ENCODE data around the gene SLC10A1. TPM values are rescaled to one million over a fixed set of nuclear protein-coding genes. Genes with fewer than 3 reads are reported as not detected.
"Not testable (repeated sequence)": the region's sequence is repeated elsewhere in the genome, so short reads cannot be mapped to it uniquely, and the experiment has no call there.

SLC10A1 gene
- total and polyA plus RNA-seq, 7 donors = not detected

DNA sequence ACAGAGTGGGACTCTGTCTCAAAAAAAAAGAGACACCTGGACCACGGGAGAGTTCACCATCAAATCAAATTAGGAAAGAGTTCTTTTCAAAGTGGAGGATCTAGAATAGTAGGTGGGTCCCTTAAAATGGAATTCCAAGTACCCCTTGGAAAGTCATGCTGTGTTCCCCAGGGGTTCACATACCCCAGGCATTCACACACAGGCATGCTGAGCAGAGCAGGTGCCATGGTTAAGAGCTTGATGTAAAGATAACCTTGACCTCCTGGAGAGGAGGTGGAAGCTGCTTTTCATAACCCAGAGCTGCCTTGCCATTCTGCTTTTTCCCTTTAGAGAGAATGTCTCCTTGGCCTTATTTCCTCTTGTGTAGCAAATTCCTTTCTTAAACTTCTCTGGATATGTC, 44.3 kb downstream of the SLC10A1 start:
- no peak for DNase-seq
- intact Hi-C loops (cut with DNase I) = no loop called here
- Histone ChIP-seq H3K9me3 (no peaks in the 10 kb centered on the region), H3K36me3 (ENCODE audit: insufficient read depth in 1 of 2, low read depth in 1 of 2) (no peaks in the 10 kb centered on the region), H3K27me3 (ENCODE audit: insufficient read depth in 3 of 3, low read length in 2 of 3) (no peaks in the 10 kb centered on the region), H3K4me3 (no peak overlapping the region), H3K4me1 (no peaks in the 10 kb centered on the region), H3K27ac (no peak overlapping the region)
- ATAC-seq = no peak
- TF ChIP-seq, protein P1, sequence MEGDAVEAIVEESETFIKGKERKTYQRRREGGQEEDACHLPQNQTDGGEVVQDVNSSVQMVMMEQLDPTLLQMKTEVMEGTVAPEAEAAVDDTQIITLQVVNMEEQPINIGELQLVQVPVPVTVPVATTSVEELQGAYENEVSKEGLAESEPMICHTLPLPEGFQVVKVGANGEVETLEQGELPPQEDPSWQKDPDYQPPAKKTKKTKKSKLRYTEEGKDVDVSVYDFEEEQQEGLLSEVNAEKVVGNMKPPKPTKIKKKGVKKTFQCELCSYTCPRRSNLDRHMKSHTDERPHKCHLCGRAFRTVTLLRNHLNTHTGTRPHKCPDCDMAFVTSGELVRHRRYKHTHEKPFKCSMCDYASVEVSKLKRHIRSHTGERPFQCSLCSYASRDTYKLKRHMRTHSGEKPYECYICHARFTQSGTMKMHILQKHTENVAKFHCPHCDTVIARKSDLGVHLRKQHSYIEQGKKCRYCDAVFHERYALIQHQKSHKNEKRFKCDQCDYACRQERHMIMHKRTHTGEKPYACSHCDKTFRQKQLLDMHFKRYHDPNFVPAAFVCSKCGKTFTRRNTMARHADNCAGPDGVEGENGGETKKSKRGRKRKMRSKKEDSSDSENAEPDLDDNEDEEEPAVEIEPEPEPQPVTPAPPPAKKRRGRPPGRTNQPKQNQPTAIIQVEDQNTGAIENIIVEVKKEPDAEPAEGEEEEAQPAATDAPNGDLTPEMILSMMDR (IDR thresholded peaks at IDR 0.05) = no peak
- 52 to 71% (median 62%) methylated on average over 1 of the region's 1 CpG for WGBS, 3 donors

DNA sequence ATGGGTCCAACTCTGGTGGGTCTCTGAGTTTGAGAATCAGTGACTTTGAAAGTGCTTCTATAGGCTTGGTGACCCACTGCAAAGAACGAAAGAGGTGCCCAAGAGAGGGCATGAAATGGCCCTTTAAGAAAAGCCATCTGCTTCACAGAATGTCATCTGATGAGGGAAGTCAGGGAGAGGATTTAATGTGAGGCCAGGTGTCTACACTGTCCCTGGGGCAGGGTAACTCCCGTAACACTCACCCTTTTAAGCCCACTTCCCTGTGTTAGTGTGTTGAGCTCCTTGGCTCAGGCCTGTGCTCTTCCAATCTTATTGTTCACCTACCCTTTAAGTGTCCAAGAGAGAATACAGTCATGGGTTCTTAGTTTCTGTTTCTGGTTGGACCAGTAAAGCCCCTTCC, 46.5 kb downstream of the SLC10A1 start:
- Histone ChIP-seq H3K27ac (no peak overlapping the region), H3K36me3 (ENCODE audit: insufficient read depth in 1 of 2, low read depth in 1 of 2) (no peaks in the 10 kb centered on the region), H3K4me3 (no peak overlapping the region), H3K4me1 (no peaks in the 10 kb centered on the region), H3K27me3 (ENCODE audit: insufficient read depth in 3 of 3, low read length in 2 of 3) (no peaks in the 10 kb centered on the region), H3K9me3 (no peaks in the 10 kb centered on the region)
- TF ChIP-seq, protein P1 (IDR thresholded peaks at IDR 0.05) = no peak
- intact Hi-C loops (cut with DNase I) = no loop called here
- ATAC-seq (no peak), DNase-seq (no peak)
- WGBS, 3 donors = 93 to 94% (median 94%) methylated on average over 2 of the region's 2 CpGs

DNA sequence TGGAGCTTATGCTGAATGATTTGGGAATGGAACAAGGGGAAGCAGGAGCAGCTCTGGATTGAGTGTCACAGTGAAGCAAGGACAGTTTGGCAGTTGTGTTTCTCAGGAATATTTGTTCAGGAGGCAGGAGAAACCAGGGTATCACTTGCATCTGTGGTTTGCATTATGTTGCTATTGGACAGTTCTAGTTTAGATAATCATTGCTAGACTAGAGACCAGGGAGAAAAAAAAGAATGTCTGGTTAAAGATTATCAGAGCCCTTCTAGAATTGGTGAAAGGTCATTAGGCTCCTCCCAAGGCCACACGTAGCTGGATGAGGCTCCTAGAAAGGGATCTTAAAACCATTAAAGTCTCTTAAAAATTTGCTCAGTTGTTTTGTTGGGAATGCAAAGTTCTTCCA, 47.1 kb downstream of the SLC10A1 start:
- ATAC-seq (no peak), DNase-seq (no peak)
- H3K4me3 ChIP-seq = no peak overlapping the region
- H3K27ac ChIP-seq = no peak overlapping the region
- no peaks in the 10 kb centered on the region for H3K4me1 ChIP-seq
- intact Hi-C loops (cut with DNase I) = no loop called here
- H3K9me3 ChIP-seq = no peaks in the 10 kb centered on the region
- WGBS, 3 donors = 66 to 83% (median 77%) methylated on average over 1 of the region's 1 CpG
- no peaks in the 10 kb centered on the region for H3K27me3 ChIP-seq (ENCODE audit: insufficient read depth in 3 of 3, low read length in 2 of 3)
- no peaks in the 10 kb centered on the region for H3K36me3 ChIP-seq (ENCODE audit: insufficient read depth in 1 of 2, low read depth in 1 of 2)
- TF ChIP-seq, protein P1 (IDR thresholded peaks at IDR 0.05) = no peak

DNA sequence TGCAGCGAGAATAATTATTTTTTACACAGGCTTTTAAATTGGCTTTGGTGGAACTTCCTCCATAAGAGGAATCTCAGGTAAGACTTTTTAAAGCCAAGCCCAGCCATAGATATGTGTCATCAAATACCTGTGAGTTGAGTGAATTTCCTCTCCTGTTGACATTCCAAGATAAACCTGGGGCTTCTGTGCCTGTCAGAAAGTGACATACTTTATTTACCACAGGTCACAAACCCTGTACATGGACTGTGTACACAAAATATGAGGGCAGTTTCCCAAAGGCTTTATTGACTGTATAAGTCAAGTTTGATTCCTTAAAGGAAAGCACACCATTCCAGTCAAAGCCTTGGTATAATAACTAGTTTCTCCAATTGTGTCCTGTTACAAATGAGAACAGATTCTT, 56.0 kb downstream of the SLC10A1 start:
- Histone ChIP-seq H3K9me3 (no peaks in the 10 kb centered on the region), H3K27me3 (ENCODE audit: insufficient read depth in 3 of 3, low read length in 2 of 3) (no peaks in the 10 kb centered on the region), H3K36me3 (ENCODE audit: insufficient read depth in 1 of 2, low read depth in 1 of 2) (no peaks in the 10 kb centered on the region), H3K27ac (no peak overlapping the region), H3K4me3 (no peak overlapping the region), H3K4me1 (no peaks in the 10 kb centered on the region)
- TF ChIP-seq, protein P1 (IDR thresholded peaks at IDR 0.05) = no peak
- DNase-seq (no peak), ATAC-seq (no peak)
- intact Hi-C loops (cut with DNase I) = no loop called here
- WGBS, 3 donors = 88 to 98% (median 92%) methylated on average over 1 of the region's 1 CpG

DNA sequence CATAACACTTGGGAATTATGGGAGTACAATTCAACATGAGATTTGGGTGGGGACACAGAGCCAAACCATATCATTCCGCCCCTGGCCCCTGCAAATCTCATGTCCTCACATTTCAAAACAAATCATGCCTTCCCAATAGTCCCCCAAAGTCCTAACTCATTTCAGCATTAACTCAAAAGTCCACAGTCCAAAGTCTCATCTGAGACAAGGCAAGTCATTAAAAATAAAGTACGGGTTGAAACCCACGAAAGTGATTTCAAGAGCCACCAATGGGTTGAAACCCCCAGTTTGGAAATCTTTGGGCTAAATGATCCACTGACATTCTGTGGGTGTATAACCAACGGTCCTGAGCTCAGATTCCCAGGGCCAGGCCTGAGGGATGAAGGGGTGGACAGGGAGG, 60.6 kb downstream of the SLC10A1 start:
- intact Hi-C loops (cut with DNase I); H3K27ac ChIP-seq; H3K4me3 ChIP-seq; DNase-seq; ATAC-seq; H3K36me3 ChIP-seq (ENCODE audit: insufficient read depth in 1 of 2, low read depth in 1 of 2); H3K27me3 ChIP-seq (ENCODE audit: insufficient read depth in 3 of 3, low read length in 2 of 3); H3K9me3 ChIP-seq; H3K4me1 ChIP-seq: not testable (repeated sequence)
- WGBS, 3 donors = 74 to 88% (median 83%) methylated on average over 4 of the region's 4 CpGs

DNA sequence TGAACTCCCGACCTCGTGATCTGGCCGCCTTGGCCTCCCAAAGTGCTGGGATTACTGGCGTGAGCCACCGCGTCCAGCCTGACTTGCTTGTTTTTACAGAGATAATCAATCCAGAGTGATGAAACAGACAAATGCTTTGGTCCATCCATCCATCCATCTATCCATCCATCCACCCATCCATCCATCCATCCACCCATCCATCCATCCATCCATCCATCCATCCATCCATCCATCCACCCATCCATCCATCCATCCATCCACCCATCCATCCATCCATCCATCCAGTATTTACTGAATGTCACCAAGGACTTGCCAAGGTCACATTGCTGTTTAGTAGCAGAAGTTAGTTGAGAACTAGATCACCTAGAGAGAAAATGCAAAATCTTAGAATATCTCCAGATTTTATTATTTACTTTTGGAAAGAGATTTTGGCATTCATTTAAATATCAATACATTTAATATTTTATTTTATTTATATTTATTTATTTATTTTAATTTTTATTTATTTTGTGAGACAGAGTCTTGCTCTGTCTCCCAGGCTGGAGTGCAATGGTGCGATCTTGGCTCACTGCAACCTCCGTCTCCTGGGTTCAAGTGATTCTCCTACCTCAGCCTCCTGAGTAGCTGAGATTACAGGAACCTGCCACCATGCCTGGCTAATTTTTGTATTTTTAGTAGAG, 65.0 kb downstream of the SLC10A1 start:
- DNase-seq; H3K27me3 ChIP-seq (ENCODE audit: insufficient read depth in 3 of 3, low read length in 2 of 3); H3K36me3 ChIP-seq (ENCODE audit: insufficient read depth in 1 of 2, low read depth in 1 of 2); H3K27ac ChIP-seq; intact Hi-C loops (cut with DNase I); ATAC-seq; H3K4me3 ChIP-seq; H3K9me3 ChIP-seq; H3K4me1 ChIP-seq: not testable (repeated sequence)
- WGBS, 3 donors = 95 to 98% (median 97%) methylated on average over 8 of the region's 8 CpGs
